HepG2 (cell line): ENCODE measurements around the gene CRYBA2. TPM values are rescaled to one million over a fixed set of nuclear protein-coding genes. Genes with fewer than 3 reads are reported as not detected.
A peak's percentile ranks its signal among the peaks of the same experiment; 100 is the strongest.

Experiments used
- ATAC-seq: fragments of 200-7000 bp; cut with Tn5 transposase; 3 replicates; pipeline ENCODE4 v1.9.1; 2020; ENCODE audit warnings: mild to moderate bottlenecking, moderate library complexity
- BruUV-seq: library from RNA; stranded (reverse); fragments of 400-500 nt; replicated peaks from 2 replicates; lab custom pipeline; 2021; lab: Mats Ljungman, UMichigan
- CTCF ChIA-PET: fragments of 300-600 bp; formaldehyde crosslinking; extraction: SDS; loops from one replicate; lab custom pipeline; 2021; ENCODE audit warnings: low total read pairs, inconsistent platforms, low intra/inter-chr PET ratio; lab: Yijun Ruan, JAX
- POLR2A ChIA-PET: fragments of 350-600 bp; sonication (Branson Sonifier 250); formaldehyde crosslinking; loops from one replicate; lab custom pipeline; 2020; ENCODE audit warnings: antibody characterized with exemption, inconsistent platforms; lab: Yijun Ruan, JAX
- DNase-seq: peaks from one replicate; pipeline ENCODE4 v3.0.0-alpha.2; 2015; ENCODE audit warnings: low spot score
- FAIRE-seq: peaks from 3 replicates; lab custom pipeline; 2011; peaks lifted over from hg19 to GRCh38; lab: Jason Lieb, UNC
- H2AFZ ChIP-seq: one replicate; pipeline ENCODE4 v1.6.1; 2011; ENCODE audit warnings: low read length, inconsistent platforms
- H3K27ac ChIP-seq: fragments of 300-600 bp; 3 replicates; pipeline ENCODE4 v1.8.0; 2011; ENCODE audit warnings: mixed run types, mild to moderate bottlenecking, mixed read lengths, low read length, inconsistent platforms; ENCODE audit not compliant: insufficient read depth; ENCODE audit errors: extremely low read length
- H3K27me3 ChIP-seq, 2 experiments: fragments of 200-600 bp in 1 of 2; 2 replicates in 1 of 2; 3 replicates in 1 of 2; pipeline versions ENCODE4 v1.6.0 to v1.8.0; 2011; ENCODE audit warnings: low read length in 2 of 2, mild to moderate bottlenecking in 2 of 2, moderate library complexity in 2 of 2, inconsistent platforms in 1 of 2; ENCODE audit not compliant: insufficient read depth in 2 of 2, control insufficient read depth in 1 of 2
- H3K36me3 ChIP-seq, 2 experiments: fragments of 200-600 bp in 1 of 2; replicated peaks in 1 of 2; 2 replicates in 1 of 2; 3 replicates in 1 of 2; pipeline versions ENCODE4 v1.5.1 to v1.8.0; 2011; ENCODE audit warnings: low read length in 2 of 2, inconsistent platforms in 1 of 2; ENCODE audit not compliant: insufficient read depth in 2 of 2, control insufficient read depth in 1 of 2
- H3K4me1 ChIP-seq: 2 replicates; pipeline ENCODE4 v1.5.1; 2012; ENCODE audit warnings: low read length, inconsistent platforms; ENCODE audit not compliant: insufficient read depth
- H3K4me2 ChIP-seq: 2 replicates; pipeline ENCODE4 v1.6.0; 2011; ENCODE audit warnings: low read depth, low read length, inconsistent platforms
- H3K4me3 ChIP-seq, 3 experiments: fragments of 200-600 bp in 1 of 3; sonication (generic), shearing (Covaris generic) in 1 of 3; replicated peaks in 1 of 3; 2 replicates each; pipeline ENCODE4 v1.5.1; 2011 to 2016; ENCODE audit warnings: low read length in 3 of 3, inconsistent platforms in 2 of 3, low read depth in 2 of 3, mild to moderate bottlenecking in 2 of 3, control low read depth in 1 of 3, mixed read lengths in 1 of 3; ENCODE audit not compliant: insufficient read depth in 1 of 3
- H3K79me2 ChIP-seq: one replicate; pipeline ENCODE4 v1.6.1; 2011; ENCODE audit warnings: low read length, inconsistent platforms; ENCODE audit not compliant: insufficient read depth
- H3K9ac ChIP-seq: 2 replicates; pipeline ENCODE4 v1.6.0; 2011; ENCODE audit warnings: mild to moderate bottlenecking, low read depth, low read length, inconsistent platforms; ENCODE audit not compliant: insufficient read depth
- H3K9me3 ChIP-seq: 2 replicates; pipeline ENCODE4 v1.5.1; 2012; ENCODE audit warnings: mild to moderate bottlenecking, low read length
- H4K20me1 ChIP-seq: 2 replicates; pipeline ENCODE4 v1.6.0; 2011; ENCODE audit warnings: inconsistent platforms, mild to moderate bottlenecking, low read length, moderate library complexity; ENCODE audit not compliant: insufficient read depth
- FOXP1 ChIP-seq, 2 experiments: fragments of 450-650 bp in 1 of 2; IDR thresholded peaks; 2 replicates each; pipeline ENCODE4 v1.6.1; 2017 to 2018; ENCODE audit warnings: antibody characterized with exemption in 1 of 2
- MNT ChIP-seq: fragments of 450-650 bp; IDR thresholded peaks from 2 replicates; pipeline ENCODE4 v1.6.1; 2016
- TSC22D2 ChIP-seq: sonication (generic); formaldehyde crosslinking; IDR thresholded peaks from 2 replicates; pipeline ENCODE4 v1.5.1; 2020; ENCODE audit warnings: missing genetic modification reagents, mild to moderate bottlenecking, borderline replicate concordance
- ZIK1 ChIP-seq: sonication (generic); formaldehyde crosslinking; IDR thresholded peaks from 2 replicates; pipeline ENCODE4 v1.5.0; 2020; ENCODE audit warnings: mild to moderate bottlenecking, low read depth, missing genetic modification reagents, borderline replicate concordance
- ZNF562 ChIP-seq: sonication (generic); formaldehyde crosslinking; IDR thresholded peaks from 2 replicates; pipeline ENCODE4 v1.8.0; 2022; ENCODE audit warnings: missing genetic modification reagents, borderline replicate concordance
- ZNF724P ChIP-seq: sonication (generic); formaldehyde crosslinking; IDR thresholded peaks from 2 replicates; pipeline ENCODE4 v1.8.0; 2022; ENCODE audit warnings: missing genetic modification reagents, borderline replicate concordance
- whole genome bisulfite sequencing: methylation state at CpG from one replicate; pipeline ENCODE4 v1.1.6; 2017; ENCODE audit warnings: low lambda C conversion rate; 5-methylcytosine and 5-hydroxymethylcytosine counted together
- in situ Hi-C: cut with HindIII; loops from 2 replicates; pipeline ENCODE4 v1.10.0; 2017; ENCODE audit warnings: low pct_unique_long_range_greater_than_20kb; ENCODE audit not compliant: extremely low pct_ligation_motif_present
- intact Hi-C: fragments of 100-400 bp; cut with micrococcal nuclease; formaldehyde crosslinking; loops from one replicate; pipeline ENCODE4 v1.10.0; 2022; ENCODE audit not compliant: unreplicated experiment
- polyA plus RNA-seq, 8 experiments: library from polyadenylated mRNA; depleted of rRNA in 3 of 8; stranded (reverse) in 7 of 8; unstranded in 1 of 8; fragments of >200 nt; fragmentation: Illumina TruSeq in 4 of 8; extraction: Trizol in 4 of 8; gene quantifications; 2 replicates each; pipeline versions ENCODE4 v1.2.1 to v1.2.3, GENCODE V29; 2011 to 2016; ENCODE audit warnings: low read depth in 4 of 8, missing spikeins in 1 of 8, mixed read lengths in 1 of 8; ENCODE audit not compliant: insufficient read depth in 1 of 8
- total RNA-seq, 5 experiments: library from RNA; depleted of rRNA; stranded (reverse); fragments of >200 nt; fragmentation: Illumina TruSeq; extraction: Trizol; gene quantifications; 2 replicates each; pipeline ENCODE4 v1.2.3, GENCODE V29; 2016; ENCODE audit warnings: low read depth in 1 of 5

CRYBA2 gene
- total and polyA plus RNA-seq, 2 of the 13 experiments (the other 11 are each of a cell fraction or from before 2014, with no cell fraction given), result not detected

- in situ Hi-C loops, result no loop called here
- no peak for TF ChIP-seq TSC22D2 (CRISPR knock-in tag)
- no peak for TF ChIP-seq FOXP1 (IDR thresholded peaks at IDR 0.05)
- no peak for TF ChIP-seq FOXP1 (CRISPR knock-in tag; IDR thresholded peaks at IDR 0.05)
- TF ChIP-seq ZIK1, result no peak
- no peak for TF ChIP-seq ZNF562 (CRISPR knock-in tag)
- TF ChIP-seq MNT, result peak; percentile 37; the same call in 1 of the 2 replicates
- no peak for TF ChIP-seq ZNF724P (CRISPR knock-in tag)
- no TSS peak for BruUV-seq
- Histone ChIP-seq H3K9me3 (no peaks in the 10 kb centered on the region), H3K27ac (no peak overlapping the region), H3K27me3 (peaks cover 29 to 96% of the 10 kb centered on the region in 2 experiments), H3K4me2 (no peak overlapping the region), H2AFZ (no peak overlapping the region), H3K9ac (no peak overlapping the region), H3K4me1 (no peaks in the 10 kb centered on the region), H3K79me2 (no peaks in the 10 kb centered on the region), H3K36me3 (no peaks in the 10 kb centered on the region), H3K4me3 (no peak overlapping the region), H4K20me1 (peaks cover 17% of the 10 kb centered on the region; the same call in 1 of the 2 replicates)
- 8% methylated on average over 17 of the region's 18 CpGs for WGBS
- POLR2A ChIA-PET, result interaction anchor here (0.6 kb wide), 1 partner anchor 19 kb away, joined by 3 read pairs; no protein-coding TSS in a partner anchor
- FAIRE-seq, result no peak
- intact Hi-C loops, result no loop called here
- CTCF ChIA-PET, result interaction anchor here (1.0 kb wide), 1 partner anchor 129 kb away, joined by 3 read pairs; no protein-coding TSS in a partner anchor
- ATAC-seq, result no peak
- DNase-seq, result no peak
These were observed 32.7 kb upstream of the CRYBA2 start for GRCh38 chr2:219025637-219026585.
